LNCaP clone FGC (cell line): ENCODE measurements around the gene TSC22D3.

Source experiments
- DNase-seq: peaks from one replicate; pipeline ENCODE4 v3.0.0-alpha.2; 2011; ENCODE audit warnings: low read depth
- H3K4me3 ChIP-seq: 2 replicates; pipeline ENCODE4 v1.5.1; 2011; ENCODE audit warnings: mild to moderate bottlenecking, low read depth, low read length, control low read depth
- CTCF ChIP-seq: IDR thresholded peaks from 2 replicates; pipeline ENCODE4 v1.5.1; 2012; ENCODE audit warnings: mild to moderate bottlenecking; ENCODE audit not compliant: control insufficient read depth, insufficient read depth; ENCODE audit errors: extremely low read depth

Gene TSC22D3

DNA sequence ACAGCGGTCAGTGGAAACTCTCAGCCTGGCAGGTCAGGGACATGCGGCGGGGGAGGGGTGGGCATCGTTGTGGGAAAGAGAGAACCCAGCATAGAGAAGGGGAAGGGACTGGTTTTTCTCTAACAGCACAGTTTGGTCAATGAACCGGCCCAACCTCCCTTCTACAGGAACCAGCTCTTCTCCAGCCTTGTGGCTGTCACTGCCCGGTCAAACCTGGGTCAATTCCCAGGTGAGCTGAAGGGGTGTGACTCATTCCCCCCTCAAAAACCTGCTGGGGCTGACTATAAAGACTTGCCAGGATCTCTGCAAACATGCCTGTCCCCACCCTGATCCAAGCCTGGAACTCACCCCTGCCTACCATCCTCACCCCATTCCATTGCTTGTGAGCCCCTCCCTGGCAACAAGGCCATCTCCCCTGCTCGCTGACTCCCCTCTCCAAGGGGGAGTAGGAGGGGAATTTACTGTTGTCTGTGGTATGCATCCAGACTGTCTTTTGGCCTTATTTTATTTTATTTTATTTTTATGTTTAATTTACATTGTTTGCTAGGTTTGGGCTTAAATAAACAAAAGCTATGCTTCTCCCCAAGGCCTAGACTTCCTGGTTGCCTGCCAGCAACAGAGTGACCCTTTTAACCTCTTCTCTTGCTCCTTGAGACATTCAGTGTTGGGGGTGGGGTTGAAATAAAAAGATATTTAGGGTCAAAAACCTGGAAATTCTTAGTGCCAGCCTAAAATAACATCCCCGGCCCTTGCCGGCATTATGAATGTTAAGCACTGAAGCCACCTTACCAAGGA is 49.6 kb downstream of the TSC22D3 start:
- DNase-seq = no peak
- TF ChIP-seq CTCF = no peak
- peak overlapping the region; percentile 21 for H3K4me3 ChIP-seq

DNA sequence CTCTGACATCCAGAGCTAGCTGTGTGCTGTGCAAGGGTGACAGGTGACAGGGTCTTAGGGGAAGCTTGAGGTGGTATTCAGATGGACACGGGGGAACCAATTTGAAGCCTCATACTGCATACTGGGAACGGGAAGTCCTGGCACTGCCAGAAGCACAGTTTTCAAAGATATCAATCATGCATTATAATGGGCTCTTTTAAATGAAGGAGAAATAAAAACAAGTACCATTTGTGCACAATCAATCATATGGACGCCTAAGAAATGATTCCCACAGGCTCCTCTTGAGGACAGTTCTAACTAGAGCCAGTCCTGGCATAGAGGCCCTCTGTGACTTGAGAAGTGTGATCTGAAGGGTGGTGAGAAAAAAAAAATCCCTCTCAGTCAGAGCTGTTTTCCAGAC is 50.9 kb downstream of the TSC22D3 start:
- no peak overlapping the region for H3K4me3 ChIP-seq
- TF ChIP-seq CTCF = no peak
- DNase-seq = no peak

DNA sequence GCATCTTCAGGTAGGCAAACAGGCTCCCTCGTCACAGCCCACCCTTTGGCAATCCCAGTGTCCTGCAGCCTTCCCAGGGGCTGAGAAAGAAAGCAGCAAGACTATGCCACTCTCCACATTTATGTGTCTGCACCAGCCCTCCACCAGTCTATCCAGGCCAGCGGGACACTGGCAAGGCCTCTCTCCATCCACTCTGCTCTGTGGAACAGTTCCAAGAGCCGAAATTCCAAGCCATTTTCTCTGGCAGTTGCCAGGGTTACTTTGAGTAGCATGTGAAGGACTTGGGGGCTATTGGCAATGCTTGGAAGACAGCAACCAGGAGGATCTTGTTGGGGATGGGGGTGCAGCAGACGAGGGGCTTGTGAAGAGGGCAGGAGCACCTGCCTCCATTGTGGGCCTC is 52.1 kb downstream of the TSC22D3 start:
- no peak overlapping the region for H3K4me3 ChIP-seq
- no peak for DNase-seq
- no peak for TF ChIP-seq CTCF

GRCh38 chrX:107721966-107722707 is 53.5 kb downstream of the TSC22D3 start:
- no peak for DNase-seq
- no peak for TF ChIP-seq CTCF
- H3K4me3 ChIP-seq = no peak overlapping the region

- DNase-seq = no peak
- no peak for TF ChIP-seq CTCF
- no peak overlapping the region for H3K4me3 ChIP-seq
Observed at GRCh38 chrX:107721318-107721717, 54.3 kb downstream of the TSC22D3 start.

- peak; percentile 54 for TF ChIP-seq CTCF
- DNase-seq = no peak
- no peak overlapping the region for H3K4me3 ChIP-seq
Observed at GRCh38 chrX:107718156-107718621, 57.4 kb downstream of the TSC22D3 start.
